SK-N-SH (cell line): ENCODE results near the gene DSCAM. TPM values are rescaled to one million over a fixed set of nuclear protein-coding genes. Genes with fewer than 3 reads are reported as not detected.

Experiments
- CTCF ChIA-PET: fragments of 300-600, 350-600 bp; formaldehyde crosslinking; extraction: SDS; loops from one replicate; lab custom pipeline; 2021; lab: Yijun Ruan, JAX
- POLR2A ChIA-PET: fragments of 350-600 bp; sonication (Branson Sonifier 250); formaldehyde crosslinking; extraction: SDS; loops from one replicate; lab custom pipeline; 2020; ENCODE audit warnings: antibody characterized with exemption, inconsistent platforms; lab: Yijun Ruan, JAX
- DNase-seq: peaks from one replicate; pipeline ENCODE4 v3.0.0; 2012
- H2AFZ ChIP-seq: fragments of 200-600 bp; sonication (generic); 2 replicates; pipeline ENCODE4 v1.8.1; 2016; ENCODE audit warnings: antibody characterized with exemption, mild to moderate bottlenecking, low read depth
- H3F3A ChIP-seq: fragments of 200-600 bp; sonication (generic); replicated peaks from 2 replicates; pipeline ENCODE3; 2016; ENCODE audit warnings: antibody characterized with exemption, mild to moderate bottlenecking; ENCODE audit not compliant: insufficient read depth
- H3K27ac ChIP-seq, 2 experiments: fragments of 200-500 bp in 1 of 2; fragments of 200-600 bp in 1 of 2; sonication (Bioruptor generic) in 1 of 2; sonication (generic), shearing (Covaris generic) in 1 of 2; 2 replicates each; pipeline versions ENCODE4 v1.5.1 to v1.6.1; 2014 to 2016; ENCODE audit warnings: low read depth in 2 of 2, inconsistent platforms in 1 of 2, low read length in 1 of 2, mild to moderate bottlenecking in 1 of 2, mixed read lengths in 1 of 2
- H3K27me3 ChIP-seq: fragments of 200-600 bp; sonication (generic), shearing (Covaris generic); 2 replicates; pipeline ENCODE4 v1.6.1; 2016; ENCODE audit warnings: mixed run types; ENCODE audit not compliant: insufficient read depth
- H3K36me3 ChIP-seq, 2 experiments: fragments of 200-500 bp in 1 of 2; fragments of 200-600 bp in 1 of 2; sonication (Bioruptor generic) in 1 of 2; sonication (generic) in 1 of 2; replicated peaks in 1 of 2; 2 replicates each; pipeline versions ENCODE3 to v1.5.1; 2014 to 2016; ENCODE audit warnings: low read length in 1 of 2, mild to moderate bottlenecking in 1 of 2; ENCODE audit not compliant: insufficient read depth in 2 of 2, control insufficient read depth in 1 of 2
- H3K4me1 ChIP-seq, 2 experiments: fragments of 200-500 bp in 1 of 2; fragments of 200-600 bp in 1 of 2; sonication (Bioruptor generic) in 1 of 2; sonication (generic), shearing (Covaris generic) in 1 of 2; 2 replicates each; pipeline versions ENCODE4 v1.5.1 to v1.6.1; 2014 to 2016; ENCODE audit warnings: low read depth in 1 of 2, low read length in 1 of 2, mixed run types in 1 of 2; ENCODE audit not compliant: insufficient read depth in 2 of 2, control insufficient read depth in 1 of 2
- H3K4me2 ChIP-seq: fragments of 200-600 bp; sonication (generic), shearing (Covaris generic); 2 replicates; pipeline ENCODE4 v1.6.1; 2017; ENCODE audit warnings: mixed run types
- H3K4me3 ChIP-seq, 2 experiments: fragments of 200-500 bp in 1 of 2; fragments of 200-600 bp in 1 of 2; sonication (Bioruptor generic) in 1 of 2; sonication (generic), shearing (Covaris generic) in 1 of 2; 2 replicates each; pipeline versions ENCODE4 v1.5.1 to v1.8.1; 2014 to 2016; ENCODE audit warnings: low read depth in 2 of 2, inconsistent platforms in 1 of 2, low read length in 1 of 2, mild to moderate bottlenecking in 1 of 2, mixed read lengths in 1 of 2, moderate library complexity in 1 of 2
- H3K79me2 ChIP-seq: fragments of 200-600 bp; sonication (generic); 2 replicates; pipeline ENCODE4 v1.8.1; 2017; ENCODE audit warnings: mild to moderate bottlenecking; ENCODE audit not compliant: insufficient read depth
- H3K9ac ChIP-seq: fragments of 200-600 bp; sonication (generic); 2 replicates; pipeline ENCODE4 v1.6.1; 2017; ENCODE audit warnings: mixed run types
- H3K9me2 ChIP-seq: fragments of 200-600 bp; sonication (generic); 2 replicates; pipeline ENCODE4 v1.6.1; 2017; ENCODE audit warnings: mixed run types
- H3K9me3 ChIP-seq: fragments of 200-600 bp; sonication (generic); 2 replicates; pipeline ENCODE4 v1.6.1; 2017; ENCODE audit warnings: mixed run types, mild to moderate bottlenecking, moderate library complexity
- H4K20me1 ChIP-seq: fragments of 200-600 bp; sonication (generic); 2 replicates; pipeline ENCODE4 v1.6.1; 2017; ENCODE audit warnings: mild to moderate bottlenecking, mixed run types; ENCODE audit not compliant: insufficient read depth
- ELF1 ChIP-seq: IDR thresholded peaks from 2 replicates; pipeline ENCODE4 v1.4.0; 2012
- EZH2phosphoT487 ChIP-seq: fragments of 200-600 bp; sonication (generic); IDR thresholded peaks from 2 replicates; pipeline ENCODE4 v1.6.1; 2017; ENCODE audit warnings: low read depth, mixed run types, mild to moderate bottlenecking, antibody characterized with exemption, moderate library complexity, borderline replicate concordance
- FOXJ3 ChIP-seq: sonication (generic); formaldehyde crosslinking; IDR thresholded peaks from 2 replicates; pipeline ENCODE4 v1.5.1; 2020; ENCODE audit warnings: mild to moderate bottlenecking, missing genetic modification reagents
- JUND ChIP-seq: IDR thresholded peaks from 2 replicates; pipeline ENCODE4 v1.4.0; 2012
- NFIC ChIP-seq: IDR thresholded peaks from 2 replicates; pipeline ENCODE4 v1.4.0; 2012; ENCODE audit warnings: borderline replicate concordance
- POLR2AphosphoS5 ChIP-seq: IDR thresholded peaks from 2 replicates; pipeline ENCODE4 v1.6.1; 2012; ENCODE audit warnings: low read depth, low read length
- SIN3A ChIP-seq: IDR thresholded peaks from 2 replicates; pipeline ENCODE4 v1.6.1; 2012; ENCODE audit warnings: low read depth, mild to moderate bottlenecking, low read length, moderate library complexity, borderline replicate concordance
- SMC3 ChIP-seq: IDR thresholded peaks from 2 replicates; pipeline ENCODE4 v1.6.1; 2012; ENCODE audit warnings: low read depth, low read length, improper control_type of control experiment
- TCF12 ChIP-seq: IDR thresholded peaks from 2 replicates; pipeline ENCODE4 v1.4.0; 2012
- TEAD4 ChIP-seq: IDR thresholded peaks from 2 replicates; pipeline ENCODE4 v1.4.0; 2012; ENCODE audit warnings: mild to moderate bottlenecking, borderline replicate concordance; ENCODE audit not compliant: insufficient read depth
- USF1 ChIP-seq: IDR thresholded peaks from 2 replicates; pipeline ENCODE4 v1.4.0; 2012; ENCODE audit warnings: low read depth, borderline replicate concordance
- WGBS: methylation state at CpG from one replicate; pipeline ENCODE4 v1.1.6; 2017; ENCODE audit warnings: low lambda C conversion rate; 5-methylcytosine and 5-hydroxymethylcytosine counted together
- polyA plus RNA-seq, 3 experiments: library from polyadenylated mRNA; depleted of rRNA; stranded (reverse); fragments of >200 nt; gene quantifications; 2 replicates each; pipeline ENCODE4 v1.2.3, GENCODE V29; 2012
- TF ChIP-seq, protein P1 (sequence below): fragments of 200-600 bp; sonication (generic); IDR thresholded peaks from 2 replicates; pipeline ENCODE4 v1.6.1; 2017; ENCODE audit warnings: antibody characterized with exemption, mild to moderate bottlenecking, moderate library complexity
- TF ChIP-seq, protein P2 (sequence below): IDR thresholded peaks from 2 replicates; pipeline ENCODE4 v1.6.1; 2012; ENCODE audit warnings: mild to moderate bottlenecking, low read depth, low read length, moderate library complexity
- TF ChIP-seq, protein P3 (sequence below): IDR thresholded peaks from 2 replicates; pipeline ENCODE4; 2012

DSCAM gene
- polyA plus RNA-seq, 1 of the 3 experiments (the other 2 are of a cell fraction) = not detected

DNA sequence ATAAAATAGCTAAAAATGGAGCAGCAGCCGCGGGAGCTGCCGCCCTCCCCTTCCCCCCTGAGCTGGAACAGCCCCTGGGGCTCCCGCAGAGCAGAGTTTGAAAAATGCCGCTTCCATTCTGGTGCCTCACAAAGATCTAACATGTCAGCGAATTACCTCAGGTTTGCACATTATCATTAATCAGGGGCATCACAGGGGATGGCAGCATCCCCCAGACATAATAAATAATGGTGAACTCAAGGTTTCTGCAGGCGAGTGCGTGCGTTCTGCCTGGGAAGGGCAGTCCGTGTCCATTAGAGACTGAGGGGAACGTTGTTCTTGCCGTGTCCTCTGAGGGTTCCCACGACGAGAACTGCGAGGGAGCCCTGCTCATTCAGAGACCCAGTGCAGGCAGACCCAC is 372.4 kb downstream of the DSCAM start:
- Histone ChIP-seq H3K9me3 (no peaks in the 10 kb centered on the region), H3F3A (no peaks in the 10 kb centered on the region), H2AFZ (no peak overlapping the region), H3K4me2 (no peak overlapping the region), H3K36me3 (no peaks in the 10 kb centered on the region), H4K20me1 (no peaks in the 10 kb centered on the region), H3K4me1 (no peaks in the 10 kb centered on the region), H3K79me2 (no peaks in the 10 kb centered on the region), H3K4me3 (no peak overlapping the region), H3K27me3 (no peaks in the 10 kb centered on the region), H3K9me2 (no peaks in the 10 kb centered on the region), H3K27ac (no peak overlapping the region), H3K9ac (no peak overlapping the region)
- DNase-seq = no peak
- TF ChIP-seq JUND (no peak), SMC3 (no peak), TCF12 (no peak), ELF1 (no peak), SIN3A (no peak), FOXJ3 (CRISPR knock-in tag) (no peak), TEAD4 (no peak), NFIC (no peak), EZH2phosphoT487 (no peak), POLR2AphosphoS5 (no peak), USF1 (no peak)
- TF ChIP-seq, protein P1, sequence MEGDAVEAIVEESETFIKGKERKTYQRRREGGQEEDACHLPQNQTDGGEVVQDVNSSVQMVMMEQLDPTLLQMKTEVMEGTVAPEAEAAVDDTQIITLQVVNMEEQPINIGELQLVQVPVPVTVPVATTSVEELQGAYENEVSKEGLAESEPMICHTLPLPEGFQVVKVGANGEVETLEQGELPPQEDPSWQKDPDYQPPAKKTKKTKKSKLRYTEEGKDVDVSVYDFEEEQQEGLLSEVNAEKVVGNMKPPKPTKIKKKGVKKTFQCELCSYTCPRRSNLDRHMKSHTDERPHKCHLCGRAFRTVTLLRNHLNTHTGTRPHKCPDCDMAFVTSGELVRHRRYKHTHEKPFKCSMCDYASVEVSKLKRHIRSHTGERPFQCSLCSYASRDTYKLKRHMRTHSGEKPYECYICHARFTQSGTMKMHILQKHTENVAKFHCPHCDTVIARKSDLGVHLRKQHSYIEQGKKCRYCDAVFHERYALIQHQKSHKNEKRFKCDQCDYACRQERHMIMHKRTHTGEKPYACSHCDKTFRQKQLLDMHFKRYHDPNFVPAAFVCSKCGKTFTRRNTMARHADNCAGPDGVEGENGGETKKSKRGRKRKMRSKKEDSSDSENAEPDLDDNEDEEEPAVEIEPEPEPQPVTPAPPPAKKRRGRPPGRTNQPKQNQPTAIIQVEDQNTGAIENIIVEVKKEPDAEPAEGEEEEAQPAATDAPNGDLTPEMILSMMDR = no peak
- TF ChIP-seq, protein P2, sequence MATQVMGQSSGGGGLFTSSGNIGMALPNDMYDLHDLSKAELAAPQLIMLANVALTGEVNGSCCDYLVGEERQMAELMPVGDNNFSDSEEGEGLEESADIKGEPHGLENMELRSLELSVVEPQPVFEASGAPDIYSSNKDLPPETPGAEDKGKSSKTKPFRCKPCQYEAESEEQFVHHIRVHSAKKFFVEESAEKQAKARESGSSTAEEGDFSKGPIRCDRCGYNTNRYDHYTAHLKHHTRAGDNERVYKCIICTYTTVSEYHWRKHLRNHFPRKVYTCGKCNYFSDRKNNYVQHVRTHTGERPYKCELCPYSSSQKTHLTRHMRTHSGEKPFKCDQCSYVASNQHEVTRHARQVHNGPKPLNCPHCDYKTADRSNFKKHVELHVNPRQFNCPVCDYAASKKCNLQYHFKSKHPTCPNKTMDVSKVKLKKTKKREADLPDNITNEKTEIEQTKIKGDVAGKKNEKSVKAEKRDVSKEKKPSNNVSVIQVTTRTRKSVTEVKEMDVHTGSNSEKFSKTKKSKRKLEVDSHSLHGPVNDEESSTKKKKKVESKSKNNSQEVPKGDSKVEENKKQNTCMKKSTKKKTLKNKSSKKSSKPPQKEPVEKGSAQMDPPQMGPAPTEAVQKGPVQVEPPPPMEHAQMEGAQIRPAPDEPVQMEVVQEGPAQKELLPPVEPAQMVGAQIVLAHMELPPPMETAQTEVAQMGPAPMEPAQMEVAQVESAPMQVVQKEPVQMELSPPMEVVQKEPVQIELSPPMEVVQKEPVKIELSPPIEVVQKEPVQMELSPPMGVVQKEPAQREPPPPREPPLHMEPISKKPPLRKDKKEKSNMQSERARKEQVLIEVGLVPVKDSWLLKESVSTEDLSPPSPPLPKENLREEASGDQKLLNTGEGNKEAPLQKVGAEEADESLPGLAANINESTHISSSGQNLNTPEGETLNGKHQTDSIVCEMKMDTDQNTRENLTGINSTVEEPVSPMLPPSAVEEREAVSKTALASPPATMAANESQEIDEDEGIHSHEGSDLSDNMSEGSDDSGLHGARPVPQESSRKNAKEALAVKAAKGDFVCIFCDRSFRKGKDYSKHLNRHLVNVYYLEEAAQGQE = no peak
- TF ChIP-seq, protein P3, sequence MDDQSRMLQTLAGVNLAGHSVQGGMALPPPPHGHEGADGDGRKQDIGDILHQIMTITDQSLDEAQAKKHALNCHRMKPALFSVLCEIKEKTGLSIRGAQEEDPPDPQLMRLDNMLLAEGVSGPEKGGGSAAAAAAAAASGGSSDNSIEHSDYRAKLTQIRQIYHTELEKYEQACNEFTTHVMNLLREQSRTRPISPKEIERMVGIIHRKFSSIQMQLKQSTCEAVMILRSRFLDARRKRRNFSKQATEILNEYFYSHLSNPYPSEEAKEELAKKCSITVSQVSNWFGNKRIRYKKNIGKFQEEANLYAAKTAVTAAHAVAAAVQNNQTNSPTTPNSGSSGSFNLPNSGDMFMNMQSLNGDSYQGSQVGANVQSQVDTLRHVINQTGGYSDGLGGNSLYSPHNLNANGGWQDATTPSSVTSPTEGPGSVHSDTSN = no peak
- whole genome bisulfite sequencing = 51% methylated on average over 6 of the region's 15 CpGs
- POLR2A ChIA-PET = no interaction called here
- CTCF ChIA-PET = interaction anchor here (0.9 kb wide), 1 partner anchor 366 kb away, joined by 4 read pairs; no protein-coding TSS in a partner anchor
